Measurements from ENCODE around the gene GIPC2. TPM values are rescaled to one million over a fixed set of nuclear protein-coding genes. Genes with fewer than 3 reads are reported as not detected.

GIPC2 gene
- total and polyA plus RNA-seq, 2 of the 4 experiments (the other 2 are of a cell fraction): 0.07 to 0.18 TPM

DNA sequence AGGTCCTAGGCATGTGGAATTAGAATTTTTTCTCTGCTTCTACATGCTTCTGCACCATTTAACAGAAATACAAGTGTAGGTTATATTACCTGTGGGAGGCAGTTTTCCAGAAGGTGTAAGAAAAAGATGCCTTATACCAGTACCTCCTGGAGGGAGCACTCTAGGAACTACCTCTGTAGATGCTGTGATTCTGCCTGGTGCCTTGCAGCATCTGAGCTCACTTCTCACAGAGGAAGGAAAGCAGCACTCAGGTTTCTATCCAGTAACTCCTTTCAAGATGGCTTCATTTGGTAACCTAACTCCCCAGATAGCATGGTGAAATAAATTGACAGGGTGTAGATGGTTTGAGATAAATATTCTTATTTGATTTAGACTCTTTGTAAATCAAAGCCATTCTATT, 50.3 kb downstream of the GIPC2 start:
- H4K91ac ChIP-seq (ENCODE audit: insufficient read depth, low read depth, low read length): no peak overlapping the region
- intact Hi-C loops (cut with micrococcal nuclease) (no loop called here), in situ Hi-C loops (cut with MboI; ENCODE audit: low sequenced_read_pairs) (no loop called here), dilution Hi-C loops (cut with HindIII; ENCODE audit: low sequenced_read_pairs, unreplicated experiment) (no loop called here)
- no peak overlapping the region for H3K4me3 ChIP-seq (ENCODE audit: insufficient read depth, low read depth, low read length)
- H4K8ac ChIP-seq (ENCODE audit: low read depth in 2 of 2, low read length in 2 of 2): peak overlapping the region in 1 of 2 experiments; percentile 16; a peak in 1 of 4 replicates
- no peak overlapping the region for H3K4me2 ChIP-seq (ENCODE audit: low read depth, low read length)
- H2AK5ac ChIP-seq (ENCODE audit: low read depth, low read length): no peak overlapping the region
- H3K27ac ChIP-seq (ENCODE audit: insufficient read depth, low read length): no peak overlapping the region
- H3K4me1 ChIP-seq (ENCODE audit: control insufficient read depth, insufficient read depth, low read length): peaks cover 1% of the 10 kb centered on the region; the same call in 1 of the 2 replicates
- H3K9me3 ChIP-seq (ENCODE audit: control insufficient read depth, insufficient read depth, low read length): no peaks in the 10 kb centered on the region
- no peak overlapping the region for H3K9ac ChIP-seq (ENCODE audit: low read depth, low read length)
- no peak overlapping the region; the same call in 1 of the 2 replicates for H2BK20ac ChIP-seq (ENCODE audit: low read depth, low read length)
- H3K56ac ChIP-seq (ENCODE audit: extremely low read depth, insufficient read depth, low read length): no peak overlapping the region
- peak overlapping the region; percentile 8; the same call in 1 of the 2 replicates for H3K18ac ChIP-seq (ENCODE audit: low read depth, low read length)
- H2BK15ac ChIP-seq (ENCODE audit: low read depth, low read length): no peak overlapping the region; the same call in 2 of the 3 replicates
- TF ChIP-seq RCOR1 (IDR thresholded peaks at IDR 0.05; ENCODE audit: insufficient replicate concordance, low read length) (no peak), MAZ (IDR thresholded peaks at IDR 0.05; ENCODE audit: borderline replicate concordance, low read depth, low read length) (no peak), BHLHE40 (IDR thresholded peaks at IDR 0.05; ENCODE audit: low read depth, low read length) (no peak), RAD21 (IDR thresholded peaks at IDR 0.05; ENCODE audit: low read length) (no peak), RFX5 (IDR thresholded peaks at IDR 0.05; ENCODE audit: low read depth, low read length) (no peak), POLR2A (IDR thresholded peaks at IDR 0.05; ENCODE audit: low read depth, low read length) (no peak), CHD1 (IDR thresholded peaks at IDR 0.05; ENCODE audit: low read depth, low read length) (no peak)
- TF ChIP-seq, protein P1, sequence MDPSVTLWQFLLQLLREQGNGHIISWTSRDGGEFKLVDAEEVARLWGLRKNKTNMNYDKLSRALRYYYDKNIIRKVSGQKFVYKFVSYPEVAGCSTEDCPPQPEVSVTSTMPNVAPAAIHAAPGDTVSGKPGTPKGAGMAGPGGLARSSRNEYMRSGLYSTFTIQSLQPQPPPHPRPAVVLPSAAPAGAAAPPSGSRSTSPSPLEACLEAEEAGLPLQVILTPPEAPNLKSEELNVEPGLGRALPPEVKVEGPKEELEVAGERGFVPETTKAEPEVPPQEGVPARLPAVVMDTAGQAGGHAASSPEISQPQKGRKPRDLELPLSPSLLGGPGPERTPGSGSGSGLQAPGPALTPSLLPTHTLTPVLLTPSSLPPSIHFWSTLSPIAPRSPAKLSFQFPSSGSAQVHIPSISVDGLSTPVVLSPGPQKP (IDR thresholded peaks at IDR 0.05; ENCODE audit: borderline replicate concordance, low read depth, low read length): no peak
- TF ChIP-seq, protein P2, sequence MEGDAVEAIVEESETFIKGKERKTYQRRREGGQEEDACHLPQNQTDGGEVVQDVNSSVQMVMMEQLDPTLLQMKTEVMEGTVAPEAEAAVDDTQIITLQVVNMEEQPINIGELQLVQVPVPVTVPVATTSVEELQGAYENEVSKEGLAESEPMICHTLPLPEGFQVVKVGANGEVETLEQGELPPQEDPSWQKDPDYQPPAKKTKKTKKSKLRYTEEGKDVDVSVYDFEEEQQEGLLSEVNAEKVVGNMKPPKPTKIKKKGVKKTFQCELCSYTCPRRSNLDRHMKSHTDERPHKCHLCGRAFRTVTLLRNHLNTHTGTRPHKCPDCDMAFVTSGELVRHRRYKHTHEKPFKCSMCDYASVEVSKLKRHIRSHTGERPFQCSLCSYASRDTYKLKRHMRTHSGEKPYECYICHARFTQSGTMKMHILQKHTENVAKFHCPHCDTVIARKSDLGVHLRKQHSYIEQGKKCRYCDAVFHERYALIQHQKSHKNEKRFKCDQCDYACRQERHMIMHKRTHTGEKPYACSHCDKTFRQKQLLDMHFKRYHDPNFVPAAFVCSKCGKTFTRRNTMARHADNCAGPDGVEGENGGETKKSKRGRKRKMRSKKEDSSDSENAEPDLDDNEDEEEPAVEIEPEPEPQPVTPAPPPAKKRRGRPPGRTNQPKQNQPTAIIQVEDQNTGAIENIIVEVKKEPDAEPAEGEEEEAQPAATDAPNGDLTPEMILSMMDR (conservative IDR thresholded peaks at IDR 0.05; ENCODE audit: low read depth, low read length): no peak
- H3K4ac ChIP-seq (ENCODE audit: low read depth, low read length): no peak overlapping the region; the same call in 1 of the 2 replicates
- H3K36me3 ChIP-seq (ENCODE audit: control insufficient read depth, insufficient read depth, low read length): no peaks in the 10 kb centered on the region
- H3K27me3 ChIP-seq (ENCODE audit: control insufficient read depth, insufficient read depth, low read length): no peaks in the 10 kb centered on the region
- peak overlapping the region; percentile 40; the same call in 1 of the 2 replicates for H4K5ac ChIP-seq (ENCODE audit: low read depth, low read length)
- 0 out of 2 replicates have a peak overlapping the region, but pooled peaks have one; percentile 7 for H3K23ac ChIP-seq (ENCODE audit: low read depth, low read length)
- H3K9me1 ChIP-seq (ENCODE audit: insufficient read depth, low read length): peaks cover 1% of the 10 kb centered on the region
- H2AFZ ChIP-seq (replicated peaks; ENCODE audit: low read length, poor library complexity): no peak overlapping the region
- no peak overlapping the region for H2AK9ac ChIP-seq (replicated peaks; ENCODE audit: low read depth, low read length, poor library complexity)
- H2BK120ac ChIP-seq (ENCODE audit: low read depth, low read length): peak overlapping the region; percentile 74; the same call in 1 of the 2 replicates
- 0 out of 4 replicates have a peak, but pooled peaks cover 0 to 3% of the 10 kb centered on the region in 2 experiments for H3K79me1 ChIP-seq (ENCODE audit: low read depth in 1 of 2, low read length in 2 of 2)
- peak overlapping the region; percentile 48 for H3K14ac ChIP-seq (replicated peaks; ENCODE audit: low read depth, low read length)
- peak; percentile 51; the same call in 1 of the 2 replicates for ATAC-seq (ENCODE audit: low read depth)
- no peak for DNase-seq
- no peaks in the 10 kb centered on the region for H4K20me1 ChIP-seq (ENCODE audit: insufficient read depth, low read length)
- ChIA-PET CTCF (no interaction called here), POLR2A (ENCODE audit: unreplicated experiment) (no interaction called here)
- BruUV-seq (replicated peaks): no TSS peak
- peak overlapping the region; percentile 75 for H2BK5ac ChIP-seq (ENCODE audit: low read depth, low read length, poor library complexity, severe bottlenecking)

All from IMR-90 (cell line).